Right atrium auricular region (tissue), 2 donors: ENCODE results near the gene PTPRK. TPM values are rescaled to one million over a fixed set of nuclear protein-coding genes. Genes with fewer than 3 reads are reported as not detected.

Experiments used
- DNase-seq: peaks from one replicate; pipeline ENCODE4 v3.0.0-alpha.2; 2019; ENCODE audit warnings: low spot score
- H3K27ac ChIP-seq, 2 donors: fragments of 200-600 bp; sonication (generic); 1 replicate in 1 of 2; 2 replicates in 1 of 2; pipeline ENCODE4 v1.5.1; 2016 to 2019
- H3K27me3 ChIP-seq, 2 donors: fragments of 200-600 bp; sonication (generic); one replicate each; pipeline versions ENCODE4 v1.5.1 to v1.6.0; 2017 to 2019
- H3K36me3 ChIP-seq: fragments of 200-600 bp; sonication (generic); one replicate; pipeline ENCODE4 v1.5.1; 2016
- H3K4me1 ChIP-seq, 2 donors: fragments of 200-600 bp; sonication (generic); one replicate each; pipeline versions ENCODE4 v1.5.1 to v1.6.0; 2017 to 2019
- H3K4me3 ChIP-seq, 2 donors: fragments of 200-600 bp; sonication (generic); 1 replicate in 1 of 2; 2 replicates in 1 of 2; pipeline ENCODE4 v1.5.1; 2017 to 2019; ENCODE audit warnings: mild to moderate bottlenecking in 1 of 2, moderate library complexity in 1 of 2
- H3K9me3 ChIP-seq, 2 donors: fragments of 200-600 bp; sonication (generic); one replicate each; pipeline ENCODE4 v1.5.1; 2019
- total RNA-seq, 2 donors: library from RNA; depleted of rRNA; stranded (reverse); fragments of >200 nt; gene quantifications; one replicate each; pipeline ENCODE4 v1.1.0, GENCODE V29; 2016
- TF ChIP-seq, protein P1 (sequence below), 2 donors: fragments of 200-600 bp; sonication (generic); IDR thresholded peaks; one replicate each; pipeline ENCODE4 v1.5.1; 2019; ENCODE audit warnings: antibody characterized with exemption in 2 of 2

Gene PTPRK
- total RNA-seq, 2 donors from 2014 or later = 24.5 to 36.4 TPM

- H3K36me3 ChIP-seq = no peaks in the 10 kb centered on the region
- H3K4me3 ChIP-seq = no peak overlapping the region
- no peaks in the 10 kb centered on the region for H3K9me3 ChIP-seq
- TF ChIP-seq, protein P1, sequence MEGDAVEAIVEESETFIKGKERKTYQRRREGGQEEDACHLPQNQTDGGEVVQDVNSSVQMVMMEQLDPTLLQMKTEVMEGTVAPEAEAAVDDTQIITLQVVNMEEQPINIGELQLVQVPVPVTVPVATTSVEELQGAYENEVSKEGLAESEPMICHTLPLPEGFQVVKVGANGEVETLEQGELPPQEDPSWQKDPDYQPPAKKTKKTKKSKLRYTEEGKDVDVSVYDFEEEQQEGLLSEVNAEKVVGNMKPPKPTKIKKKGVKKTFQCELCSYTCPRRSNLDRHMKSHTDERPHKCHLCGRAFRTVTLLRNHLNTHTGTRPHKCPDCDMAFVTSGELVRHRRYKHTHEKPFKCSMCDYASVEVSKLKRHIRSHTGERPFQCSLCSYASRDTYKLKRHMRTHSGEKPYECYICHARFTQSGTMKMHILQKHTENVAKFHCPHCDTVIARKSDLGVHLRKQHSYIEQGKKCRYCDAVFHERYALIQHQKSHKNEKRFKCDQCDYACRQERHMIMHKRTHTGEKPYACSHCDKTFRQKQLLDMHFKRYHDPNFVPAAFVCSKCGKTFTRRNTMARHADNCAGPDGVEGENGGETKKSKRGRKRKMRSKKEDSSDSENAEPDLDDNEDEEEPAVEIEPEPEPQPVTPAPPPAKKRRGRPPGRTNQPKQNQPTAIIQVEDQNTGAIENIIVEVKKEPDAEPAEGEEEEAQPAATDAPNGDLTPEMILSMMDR (IDR thresholded peaks at IDR 0.05) = no peak
- H3K4me1 ChIP-seq = peaks cover 0 to 11% of the 10 kb centered on the region in 2 donors
- no peak for DNase-seq
- H3K27ac ChIP-seq = no peak overlapping the region
- no peaks in the 10 kb centered on the region for H3K27me3 ChIP-seq
Measured at GRCh38 chr6:128500014-128500413, 20.4 kb downstream of the PTPRK start.

- Histone ChIP-seq H3K4me3 (no peak overlapping the region), H3K9me3 (no peaks in the 10 kb centered on the region), H3K36me3 (no peaks in the 10 kb centered on the region), H3K27ac (no peak overlapping the region), H3K4me1 (peaks cover 0 to 11% of the 10 kb centered on the region in 2 donors), H3K27me3 (no peaks in the 10 kb centered on the region)
- TF ChIP-seq, protein P1 (IDR thresholded peaks at IDR 0.05) = no peak
- no peak for DNase-seq
Measured at GRCh38 chr6:128499079-128499731, 21.2 kb downstream of the PTPRK start.

DNA sequence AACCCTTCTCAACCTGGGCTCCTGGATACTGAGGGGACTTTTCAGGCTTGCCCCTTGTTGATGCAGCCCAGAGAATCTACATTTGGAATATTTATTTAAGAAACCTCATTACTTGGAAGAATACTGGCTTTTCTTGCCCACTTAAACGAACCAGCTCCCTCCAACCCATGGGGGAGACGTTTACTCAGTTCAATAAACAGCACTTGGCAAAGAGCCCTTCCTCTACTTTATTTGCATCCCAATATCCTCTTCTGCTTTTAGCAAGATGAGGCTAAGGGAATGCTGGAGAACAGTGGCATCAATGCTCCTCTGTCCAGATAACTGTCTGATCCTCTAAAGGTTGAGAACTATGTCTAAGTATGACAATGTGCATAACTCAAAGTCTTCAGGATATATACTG lies 22.2 kb downstream of the PTPRK start:
- Histone ChIP-seq H3K36me3 (no peaks in the 10 kb centered on the region), H3K27ac (no peak overlapping the region), H3K27me3 (no peaks in the 10 kb centered on the region), H3K9me3 (no peaks in the 10 kb centered on the region), H3K4me1 (peaks cover 0 to 10% of the 10 kb centered on the region in 2 donors), H3K4me3 (no peak overlapping the region)
- no peak for DNase-seq
- TF ChIP-seq, protein P1 (IDR thresholded peaks at IDR 0.05) = no peak

- DNase-seq = no peak
- Histone ChIP-seq H3K4me1 (peaks cover 0 to 28% of the 10 kb centered on the region in 2 donors), H3K9me3 (no peaks in the 10 kb centered on the region), H3K4me3 (no peak overlapping the region), H3K27ac (no peak overlapping the region), H3K27me3 (no peaks in the 10 kb centered on the region), H3K36me3 (no peaks in the 10 kb centered on the region)
- TF ChIP-seq, protein P1 (IDR thresholded peaks at IDR 0.05) = no peak
Measured at GRCh38 chr6:128495536-128496333, 24.7 kb downstream of the PTPRK start.

- Histone ChIP-seq H3K27ac (no peak overlapping the region), H3K4me1 (peaks cover 0 to 35% of the 10 kb centered on the region in 2 donors), H3K9me3 (no peaks in the 10 kb centered on the region), H3K36me3 (no peaks in the 10 kb centered on the region), H3K27me3 (no peaks in the 10 kb centered on the region), H3K4me3 (no peak overlapping the region)
- TF ChIP-seq, protein P1 (IDR thresholded peaks at IDR 0.05) = no peak
- DNase-seq = no peak
Measured at GRCh38 chr6:128494440-128494839, 26.0 kb downstream of the PTPRK start.
